HepG2 (cell line): ENCODE results near the gene GSK3A. TPM values are rescaled to one million over a fixed set of nuclear protein-coding genes. Genes with fewer than 3 reads are reported as not detected.

Experiments
- AHR ChIP-seq: IDR thresholded peaks from 2 replicates; pipeline ENCODE4 v1.6.1; 2018; ENCODE audit warnings: missing genetic modification reagents, missing compliant biosample characterization
- ARID5B ChIP-seq: IDR thresholded peaks from 2 replicates; pipeline ENCODE4 v1.4.0; 2020; ENCODE audit warnings: mild to moderate bottlenecking, missing genetic modification reagents
- EHMT2 ChIP-seq: fragments of 200-600 bp; sonication (generic); IDR thresholded peaks from 2 replicates; pipeline ENCODE4 v1.7.0; 2017; ENCODE audit warnings: antibody characterized with exemption, low read depth, low read length, borderline replicate concordance
- ERF ChIP-seq: IDR thresholded peaks from 2 replicates; pipeline ENCODE4 v1.6.1; 2018; ENCODE audit warnings: missing biosample characterization, missing genetic modification reagents
- FOXA3 ChIP-seq: IDR thresholded peaks from 2 replicates; pipeline ENCODE4 v1.6.1; 2016; ENCODE audit warnings: missing genetic modification reagents, missing compliant biosample characterization
- HDAC2 ChIP-seq: sonication (generic); formaldehyde crosslinking; IDR thresholded peaks from 2 replicates; pipeline ENCODE4 v1.4.0; 2020; ENCODE audit warnings: missing genetic modification reagents
- IKZF5 ChIP-seq: IDR thresholded peaks from 2 replicates; pipeline ENCODE4 v1.6.1; 2018; ENCODE audit warnings: missing genetic modification reagents, mild to moderate bottlenecking, missing compliant biosample characterization
- MNT ChIP-seq: fragments of 450-650 bp; IDR thresholded peaks from 2 replicates; pipeline ENCODE4 v1.6.1; 2016
- NFYB ChIP-seq: sonication (generic); formaldehyde crosslinking; IDR thresholded peaks from 2 replicates; pipeline ENCODE4 v1.4.0; 2020; ENCODE audit warnings: missing genetic modification reagents
- NRL ChIP-seq: sonication (generic); formaldehyde crosslinking; IDR thresholded peaks from 2 replicates; pipeline ENCODE4 v1.5.0; 2020; ENCODE audit warnings: missing genetic modification reagents, mild to moderate bottlenecking, moderate library complexity, borderline replicate concordance
- PRDM10 ChIP-seq: sonication (generic); formaldehyde crosslinking; IDR thresholded peaks from 2 replicates; pipeline ENCODE4 v1.4.0; 2020; ENCODE audit warnings: low read depth, missing genetic modification reagents
- PRPF4 ChIP-seq: fragments of 200-400 bp; formaldehyde crosslinking; IDR thresholded peaks from 2 replicates; pipeline ENCODE4 v1.6.1; 2016; ENCODE audit warnings: low read length, low read depth; ENCODE audit not compliant: poor library complexity, severe bottlenecking
- PTBP1 ChIP-seq: fragments of 200-400 bp; formaldehyde crosslinking; IDR thresholded peaks from 2 replicates; pipeline ENCODE4 v1.6.1; 2018; ENCODE audit warnings: low read length, low read depth; ENCODE audit not compliant: poor library complexity, severe bottlenecking
- RBFOX2 ChIP-seq: fragments of 200-400 bp; formaldehyde crosslinking; IDR thresholded peaks from 2 replicates; pipeline ENCODE4 v1.6.1; 2017; ENCODE audit warnings: low read depth, mild to moderate bottlenecking, low read length
- RFX5 ChIP-seq: IDR thresholded peaks from 2 replicates; pipeline ENCODE4 v1.6.1; 2011; ENCODE audit warnings: low read depth, low read length, improper control_type of control experiment
- SMC3 ChIP-seq: IDR thresholded peaks from 2 replicates; pipeline ENCODE4 v1.6.1; 2011; ENCODE audit warnings: low read length, improper control_type of control experiment
- TARDBP ChIP-seq: sonication (generic); formaldehyde crosslinking; IDR thresholded peaks from 2 replicates; pipeline ENCODE4 v1.8.0; 2022; ENCODE audit warnings: mild to moderate bottlenecking, missing genetic modification reagents
- TMF1 ChIP-seq: sonication (generic); formaldehyde crosslinking; IDR thresholded peaks from 2 replicates; pipeline ENCODE4 v1.8.1; 2022; ENCODE audit warnings: low read depth, missing genetic modification reagents
- ZNF337 ChIP-seq: sonication (generic); formaldehyde crosslinking; IDR thresholded peaks from 2 replicates; pipeline ENCODE4 v1.5.1; 2020; ENCODE audit warnings: missing genetic modification reagents, low read depth, mild to moderate bottlenecking, borderline replicate concordance
- ZSCAN29 ChIP-seq: sonication (generic); formaldehyde crosslinking; conservative IDR thresholded peaks from 2 replicates; pipeline ENCODE4 v1.4.0; 2020; ENCODE audit warnings: mild to moderate bottlenecking, missing genetic modification reagents
- polyA plus RNA-seq, 8 experiments: library from polyadenylated mRNA; depleted of rRNA in 3 of 8; stranded (reverse) in 7 of 8; unstranded in 1 of 8; fragments of >200 nt; fragmentation: Illumina TruSeq in 4 of 8; extraction: Trizol in 4 of 8; gene quantifications; 2 replicates each; pipeline versions ENCODE4 v1.2.1 to v1.2.3, GENCODE V29; 2011 to 2016; ENCODE audit warnings: low read depth in 4 of 8, missing spikeins in 1 of 8, mixed read lengths in 1 of 8; ENCODE audit not compliant: insufficient read depth in 1 of 8
- total RNA-seq, 5 experiments: library from RNA; depleted of rRNA; stranded (reverse); fragments of >200 nt; fragmentation: Illumina TruSeq; extraction: Trizol; gene quantifications; 2 replicates each; pipeline ENCODE4 v1.2.3, GENCODE V29; 2016; ENCODE audit warnings: low read depth in 1 of 5

The GSK3A gene
- total and polyA plus RNA-seq, 2 of the 13 experiments (the other 11 are each of a cell fraction or from before 2014, with no cell fraction given), result 16.9 to 52.5 TPM

- TF ChIP-seq MNT, result peak; percentile 89
- peak; percentile 67 for TF ChIP-seq IKZF5 (CRISPR knock-in tag)
- peak; percentile 66 for TF ChIP-seq RBFOX2
- 0 out of 2 replicates have a peak, but pooled peaks have one; percentile 24 for TF ChIP-seq ZNF337 (CRISPR knock-in tag)
- no peak for TF ChIP-seq ZSCAN29 (CRISPR knock-in tag)
- TF ChIP-seq ARID5B (CRISPR knock-in tag), result peak; percentile 29; the same call in 1 of the 2 replicates
- 0 out of 2 replicates have a peak, but pooled peaks have one; percentile 3 for TF ChIP-seq SMC3
- TF ChIP-seq TMF1 (CRISPR knock-in tag), result no peak
- peak; percentile 100 for TF ChIP-seq PRPF4
- TF ChIP-seq TARDBP (CRISPR knock-in tag), result peak; percentile 42; the same call in 1 of the 2 replicates
- peak; percentile 68 for TF ChIP-seq ERF
- TF ChIP-seq EHMT2, result no peak
- 0 out of 2 replicates have a peak, but pooled peaks have one; percentile 16 for TF ChIP-seq HDAC2 (CRISPR knock-in tag)
- TF ChIP-seq AHR, result no peak
- TF ChIP-seq PRDM10 (CRISPR knock-in tag), result no peak
- peak; percentile 44 for TF ChIP-seq NFYB (CRISPR knock-in tag)
- peak; percentile 64; the same call in 1 of the 2 replicates for TF ChIP-seq NRL (CRISPR knock-in tag)
- peak; percentile 69; the same call in 1 of the 2 replicates for TF ChIP-seq FOXA3
- peak; percentile 94 for TF ChIP-seq RFX5
- TF ChIP-seq PTBP1, result peak; percentile 99
Observed at GRCh38 chr19:42268142-42268703, 25.8 kb upstream of the GSK3A start (continued).
